Subcutaneous adipose tissue (tissue), 4 donors: ENCODE results near the gene PMM2. TPM values are rescaled to one million over a fixed set of nuclear protein-coding genes. Genes with fewer than 3 reads are reported as not detected.

Source experiments
- CTCF ChIP-seq: fragments of 450-650 bp; IDR thresholded peaks from one replicate; pipeline ENCODE4 v1.5.1; 2016; ENCODE audit warnings: low read depth, mild to moderate bottlenecking, control low read depth, antibody characterized with exemption, moderate library complexity
- total RNA-seq, 4 donors: library from RNA; depleted of rRNA; stranded (reverse); fragments of >200 nt; gene quantifications; one replicate each; pipeline ENCODE4 v1.1.0, GENCODE V29; 2016

The PMM2 gene
- total RNA-seq, 4 donors from 2014 or later, result 25.2 to 46.3 (median 42.4) TPM

DNA sequence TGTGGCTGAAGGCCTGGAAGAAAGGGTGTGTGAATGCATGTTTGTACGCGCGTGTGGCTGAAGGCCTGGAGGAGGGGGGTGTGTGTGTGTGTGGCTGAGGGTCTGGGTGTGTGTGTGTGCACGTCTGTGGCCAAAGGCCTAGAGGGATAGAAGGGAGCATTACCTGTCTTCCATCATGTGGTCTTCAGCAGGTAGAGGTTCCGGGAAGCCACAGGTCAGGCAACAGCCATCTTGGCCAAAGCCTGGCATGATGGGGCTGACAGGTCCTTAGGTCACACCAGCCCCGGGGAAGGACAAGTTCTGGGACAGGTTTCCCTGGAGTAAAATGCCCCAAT lies 89.8 kb downstream of the PMM2 start:
- no peak for TF ChIP-seq CTCF

- no peak for TF ChIP-seq CTCF
Measured at GRCh38 chr16:8887952-8888560, 90.4 kb downstream of the PMM2 start.

- no peak for TF ChIP-seq CTCF
Measured at GRCh38 chr16:8888951-8889892, 91.6 kb downstream of the PMM2 start.

GRCh38 chr16:8889893-8890548 lies 92.4 kb downstream of the PMM2 start:
- TF ChIP-seq CTCF, result no peak

DNA sequence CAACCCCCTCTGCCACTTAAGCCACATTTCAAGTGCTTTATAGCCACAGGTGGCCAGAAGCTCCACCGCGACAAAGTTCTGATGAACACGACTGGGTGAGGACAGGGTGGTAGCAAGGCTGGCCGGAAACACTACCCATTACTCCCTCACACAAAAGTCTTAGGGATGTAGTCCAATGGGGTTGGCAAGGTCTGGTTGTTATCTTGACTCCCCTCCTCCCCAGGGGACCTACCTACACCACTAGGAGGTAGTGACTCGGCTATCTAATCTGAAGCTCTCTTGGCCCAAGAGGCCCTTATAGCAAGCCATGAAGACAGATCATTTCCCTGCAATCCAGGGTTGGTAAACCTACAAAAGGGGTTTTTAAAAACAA lies 92.9 kb downstream of the PMM2 start:
- TF ChIP-seq CTCF, result no peak

DNA sequence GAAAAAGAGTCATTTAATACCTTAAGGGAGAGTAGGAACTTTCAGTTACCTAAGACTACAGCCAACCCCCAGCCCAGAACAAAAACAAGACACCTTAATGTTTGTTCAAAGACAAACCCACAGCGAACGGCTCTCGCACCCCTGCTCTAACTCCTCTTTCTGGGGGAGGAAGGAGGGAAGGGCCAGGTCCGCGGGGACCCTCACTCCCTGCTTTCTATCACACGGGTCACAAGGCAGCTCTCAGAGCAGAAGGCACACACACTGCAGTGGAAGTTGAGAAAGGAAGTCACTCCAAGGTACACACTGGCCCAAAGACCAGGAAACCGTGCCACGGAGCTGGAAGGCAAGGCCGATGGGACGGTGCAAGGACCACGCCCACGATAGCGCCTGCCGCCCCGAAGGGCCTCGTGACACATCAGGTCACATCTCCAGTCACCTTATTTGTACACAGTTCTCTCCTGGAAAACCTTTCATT lies 94.5 kb downstream of the PMM2 start:
- no peak for TF ChIP-seq CTCF

DNA sequence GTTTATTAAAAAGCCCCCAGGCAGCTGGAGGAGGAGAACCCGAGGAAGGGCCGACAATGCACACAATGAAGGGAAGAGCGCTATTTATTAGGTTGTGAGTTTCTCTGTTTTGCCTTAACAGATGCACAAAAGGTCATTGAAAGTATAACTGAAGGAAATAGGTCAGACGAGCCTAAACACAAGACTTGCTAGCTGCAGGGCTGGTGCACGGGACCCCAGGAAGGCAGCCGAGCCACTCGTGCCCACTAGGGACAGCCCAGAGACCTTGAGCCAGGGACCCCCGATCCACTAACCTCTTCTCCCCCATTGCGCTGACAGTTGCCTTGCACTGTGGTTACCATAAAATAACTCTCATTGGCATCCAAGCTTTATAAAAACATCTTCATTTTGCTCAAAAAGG lies 95.8 kb downstream of the PMM2 start:
- TF ChIP-seq CTCF, result no peak
